Fibroblast of lung (primary cell): ENCODE measurements around the gene LUC7L2.
"Not testable (repeated sequence)": the region's sequence is repeated elsewhere in the genome, so short reads cannot be mapped to it uniquely, and the experiment has no call there.

ENCODE experiments used
- CTCF ChIP-seq, 2 donors: IDR thresholded peaks in 1 of 2; conservative IDR thresholded peaks in 1 of 2; 1 replicate in 1 of 2; 2 replicates in 1 of 2; pipeline ENCODE4 v1.5.1; 2011 to 2012; ENCODE audit warnings: low read length in 2 of 2, control low read depth in 1 of 2, inconsistent platforms in 1 of 2, low read depth in 1 of 2, mild to moderate bottlenecking in 1 of 2
- EZH2 ChIP-seq: IDR thresholded peaks from 2 replicates; pipeline ENCODE4 v1.5.1; 2012; ENCODE audit warnings: low read length, control low read depth, mild to moderate bottlenecking; ENCODE audit errors: missing control alignments

- TF ChIP-seq CTCF (conservative IDR thresholded peaks at IDR 0.05 in 1 of 2, IDR thresholded peaks at IDR 0.05 in 1 of 2; ENCODE audit: low read depth in 1 of 2, low read length in 2 of 2); EZH2: not testable (repeated sequence)
These were observed 1.8 kb upstream of the LUC7L2 start for GRCh38 chr7:139357729-139358506.
